Measurements from ENCODE around the gene LRG1.

The LRG1 gene

DNA sequence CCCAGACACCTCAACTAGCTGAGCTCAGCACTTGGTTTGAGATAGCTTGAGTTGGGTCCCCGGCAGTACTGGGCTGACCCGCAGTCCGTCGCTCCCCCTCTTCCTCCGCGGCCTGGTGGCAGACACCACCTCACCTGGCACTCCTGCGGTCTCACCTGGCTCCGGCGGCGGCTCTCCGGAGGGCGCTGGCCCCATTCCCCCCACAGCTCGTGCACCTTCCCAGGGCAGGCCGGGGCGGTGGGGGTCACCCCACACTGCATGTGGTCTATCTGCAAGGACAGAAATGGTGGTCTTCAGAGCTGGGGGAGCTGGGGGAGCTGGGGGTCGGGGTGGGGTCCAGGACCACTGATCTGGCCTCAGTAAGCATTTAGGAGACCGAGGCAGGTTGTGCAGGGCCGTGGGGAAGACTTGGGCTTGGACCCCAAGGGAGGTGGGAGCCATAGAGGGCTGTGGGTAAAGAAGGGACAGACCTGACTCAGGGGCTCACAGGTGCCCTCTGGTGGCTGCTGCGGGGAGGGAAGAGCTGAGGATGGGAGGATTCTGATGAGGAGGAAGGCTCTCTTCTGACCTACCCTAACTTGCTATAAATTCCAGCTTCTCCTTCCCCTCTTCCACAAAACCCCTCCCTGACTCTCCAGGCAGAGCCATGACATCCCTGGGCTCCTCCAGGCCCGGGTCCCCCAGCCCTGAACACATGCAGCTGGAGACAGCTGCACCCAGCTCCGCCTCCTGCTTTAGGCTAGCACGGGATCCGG lies 14.9 kb downstream of the LRG1 start:
- DNase-seq = peak in 1 of 2 experiments; percentile 12

- DNase-seq = peak; percentile 15 to 59
These were observed 16.3 kb downstream of the LRG1 start for GRCh38 chr19:4523306-4524110.

GRCh38 chr19:4522291-4523002 lies 17.4 kb downstream of the LRG1 start:
- no peak for DNase-seq

DNA sequence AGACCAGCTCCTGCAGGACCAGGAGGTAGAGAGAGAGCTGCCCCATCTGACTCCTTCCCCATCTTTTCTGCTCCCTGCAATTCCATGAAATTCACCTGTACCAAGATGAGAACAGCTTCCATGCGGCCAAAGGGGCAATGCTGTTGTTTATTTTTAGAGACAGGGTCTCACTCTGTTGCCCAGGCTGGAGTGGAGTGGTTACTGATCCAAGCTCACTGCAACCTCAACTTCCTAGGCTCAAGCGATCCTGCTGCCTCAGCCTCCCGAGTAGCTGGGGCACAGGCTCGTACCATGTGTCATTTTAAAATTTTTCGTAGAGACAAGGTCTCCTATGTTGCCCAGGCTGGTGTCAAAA lies 18.0 kb downstream of the LRG1 start:
- DNase-seq = no peak

- no peak for DNase-seq
These were observed 18.5 kb downstream of the LRG1 start for GRCh38 chr19:4521170-4521887.

- DNase-seq = no peak
These were observed 20.1 kb downstream of the LRG1 start for GRCh38 chr19:4519521-4520277.

DNA sequence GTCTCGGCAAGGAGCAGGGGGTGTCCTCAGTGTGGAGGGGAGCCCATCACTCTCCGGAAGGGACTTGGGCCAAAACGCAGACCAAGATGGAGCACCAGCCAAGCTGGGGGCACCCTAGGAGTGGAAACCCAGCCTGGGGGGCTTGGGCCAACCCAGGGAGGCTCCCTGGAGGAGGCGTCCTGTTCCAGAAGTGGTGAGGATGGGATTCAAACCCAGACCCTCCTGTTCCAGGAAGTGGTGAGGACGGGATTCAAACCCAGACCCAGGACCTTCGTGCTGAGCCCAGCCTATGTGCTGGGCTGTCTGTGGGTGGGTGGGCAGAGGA lies 20.7 kb downstream of the LRG1 start:
- DNase-seq = no peak

GRCh38 chr19:4518345-4519171 lies 21.3 kb downstream of the LRG1 start, which contains the start of gene PLIN4:
PLIN4 (minus strand) TSS chr19:4518486; CDS start chr19:4518272, 214 bp downstream.
- DNase-seq = no peak

DNA sequence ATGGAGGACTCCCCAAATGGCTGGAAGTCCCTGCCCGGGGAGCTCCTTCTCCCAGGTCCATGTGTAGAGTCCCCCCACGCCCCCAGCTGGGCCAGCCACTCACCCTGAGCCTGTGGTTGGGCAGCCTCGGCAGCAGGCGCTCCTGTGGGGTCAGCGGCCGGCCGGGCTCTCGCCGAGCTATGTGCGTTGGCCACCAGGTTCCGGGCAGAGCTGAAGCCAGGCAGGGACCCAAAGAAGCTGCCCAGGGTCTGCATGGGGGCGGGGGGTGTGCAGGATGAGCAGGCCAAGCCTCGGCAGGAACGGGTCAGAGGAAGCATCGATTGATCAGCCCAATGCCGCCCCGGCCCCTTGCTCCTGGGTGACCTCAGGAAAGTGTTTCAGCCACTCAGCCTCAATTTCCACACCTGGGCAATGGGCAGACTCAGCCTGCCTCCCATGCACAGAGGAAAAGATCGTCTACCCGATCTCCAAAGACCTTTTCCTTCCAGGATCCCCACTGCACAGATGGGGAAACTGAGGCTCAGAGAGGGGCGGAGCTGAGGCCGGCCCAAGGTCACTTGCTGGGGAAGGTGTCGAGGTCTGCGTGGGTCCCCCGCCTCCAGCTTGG lies 22.3 kb downstream of the LRG1 start:
- DNase-seq = no peak

GRCh38 chr19:4516939-4517300 lies 22.9 kb downstream of the LRG1 start:
- no peak for DNase-seq

DNA sequence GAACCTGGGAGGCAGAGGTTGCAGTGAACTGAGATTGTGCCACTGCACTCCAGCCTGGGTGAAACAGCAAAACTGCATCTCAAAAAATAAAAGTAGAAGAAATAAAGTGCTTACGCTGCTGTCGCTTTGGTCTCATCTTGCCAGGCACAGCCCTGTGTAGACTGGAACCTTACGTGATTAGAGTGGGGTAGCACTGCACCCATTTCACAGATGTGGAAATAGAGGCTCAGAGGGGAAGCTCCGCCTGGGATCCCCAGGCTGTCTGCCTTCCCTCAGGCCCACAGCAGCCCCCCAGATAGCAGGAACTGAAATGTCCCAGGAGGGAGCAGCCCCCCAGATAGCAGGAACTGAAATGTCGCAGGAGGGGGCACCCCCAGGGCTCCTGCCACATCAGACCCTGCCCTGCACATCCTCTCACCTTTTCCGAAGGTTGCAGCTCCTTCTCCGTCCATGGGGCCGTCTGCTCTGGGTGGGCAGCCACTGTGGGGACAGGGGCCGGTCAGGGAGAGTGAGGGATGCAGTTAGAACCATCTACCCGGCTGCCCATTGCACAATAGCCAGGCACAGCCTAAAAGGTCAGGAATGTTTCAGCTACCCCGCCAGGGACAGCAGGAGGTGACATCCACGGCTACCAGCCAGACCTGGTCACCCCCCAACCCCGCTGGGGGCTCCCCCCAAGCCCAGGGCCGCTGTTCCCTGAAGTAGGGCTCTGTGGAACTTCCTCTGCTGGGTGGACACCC lies 23.5 kb downstream of the LRG1 start:
- DNase-seq = no peak

GRCh38 chr19:4515732-4516131 lies 24.1 kb downstream of the LRG1 start:
- DNase-seq = no peak

- no peak for DNase-seq
These were observed 26.6 kb downstream of the LRG1 start for GRCh38 chr19:4513248-4513647.

DNA sequence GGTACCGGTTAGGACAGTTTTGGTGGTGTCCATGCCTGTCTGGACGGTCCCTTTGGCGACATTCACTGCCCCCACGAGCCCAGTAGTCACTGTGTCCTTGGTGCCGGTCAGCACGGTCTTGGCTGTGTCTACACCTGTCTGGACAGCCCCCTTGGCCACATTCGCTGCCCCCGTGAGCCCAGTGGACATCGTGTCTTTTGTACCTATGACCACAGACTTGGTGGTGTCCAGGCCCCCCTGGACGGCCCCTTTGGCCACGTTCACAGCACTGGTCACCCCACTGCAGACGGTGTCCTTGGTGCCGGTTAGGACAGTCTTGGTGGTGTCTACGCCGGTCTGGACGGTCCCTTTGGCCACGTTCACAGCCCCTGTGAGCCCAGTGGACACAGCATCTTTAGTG lies 27.8 kb downstream of the LRG1 start:
- no peak for DNase-seq

GRCh38 chr19:4511300-4512054 lies 28.4 kb downstream of the LRG1 start:
- no peak for DNase-seq

DNA sequence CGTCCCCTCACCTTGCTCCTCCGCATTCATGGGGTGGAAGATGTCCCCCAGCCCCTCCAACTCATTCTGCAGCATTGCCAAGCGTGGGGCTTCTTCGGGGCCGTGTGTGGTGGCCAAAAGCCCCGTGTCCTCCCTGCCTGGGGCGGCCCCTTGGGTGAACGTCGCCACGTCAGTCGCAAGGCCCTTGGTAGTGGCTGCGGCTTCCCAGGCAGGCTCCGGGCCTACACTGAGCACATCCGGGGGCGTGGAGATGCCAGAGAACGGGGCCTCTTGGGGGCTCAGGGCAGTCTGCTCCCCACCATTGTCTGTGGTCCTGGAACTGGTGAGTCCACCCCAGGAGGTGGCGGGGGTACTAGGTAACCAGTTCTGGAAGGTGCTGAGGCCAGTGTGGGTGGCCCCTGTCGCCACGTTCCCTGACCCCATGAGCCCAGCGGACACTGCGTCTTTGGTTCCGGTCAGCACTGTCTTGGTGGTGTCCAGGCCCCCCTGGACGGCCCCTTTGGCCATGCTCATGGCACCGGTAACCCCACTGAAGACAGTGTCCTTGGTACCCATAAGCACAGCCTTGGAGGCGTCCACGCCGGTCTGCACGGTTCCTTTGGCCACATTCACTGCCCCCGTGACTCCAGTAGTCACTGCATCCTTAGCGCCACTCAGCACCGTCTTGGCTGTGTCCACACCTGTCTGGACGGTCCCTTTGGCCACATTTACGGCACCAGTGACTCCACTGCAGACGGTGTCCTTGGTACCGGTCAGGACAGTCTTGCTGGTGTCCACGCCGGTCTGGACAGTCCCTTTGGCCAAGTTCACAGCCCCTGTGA lies 29.2 kb downstream of the LRG1 start:
- no peak for DNase-seq

GRCh38 chr19:4508698-4509097 lies 31.1 kb downstream of the LRG1 start:
- DNase-seq = no peak

- DNase-seq = no peak
These were observed 32.0 kb downstream of the LRG1 start for GRCh38 chr19:4507804-4508203.

DNA sequence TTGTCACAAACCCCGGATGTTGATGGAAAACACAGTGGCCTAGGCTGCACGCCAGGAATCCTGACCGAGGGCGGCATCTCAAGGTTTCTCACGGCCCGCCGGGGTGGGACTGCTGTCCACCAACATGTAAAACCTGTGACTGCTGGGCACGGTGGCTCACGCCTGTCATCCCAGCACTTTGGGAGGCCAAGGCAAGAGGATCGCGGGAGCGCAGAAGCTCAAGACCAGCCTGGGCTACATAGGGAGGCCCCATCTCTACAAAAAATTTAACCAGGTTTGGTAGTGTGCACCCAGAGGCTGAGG lies 32.7 kb downstream of the LRG1 start:
- DNase-seq = no peak

All from SHP77 (cell line).